ENCODE measurements around the gene TUT1.
A peak's percentile ranks its signal among the peaks of the same experiment; 100 is the strongest.

The TUT1 gene

GRCh38 chr11:62543680-62544444 lies 47.5 kb downstream of the TUT1 start:
- H3K4me3 ChIP-seq (ENCODE audit: low read length): peak overlapping the region; percentile 91
- H3K27ac ChIP-seq (ENCODE audit: low read length): peak overlapping the region; percentile 93
- H3K4me1 ChIP-seq (ENCODE audit: low read length): peaks cover 62% of the 10 kb centered on the region
- H3K79me2 ChIP-seq (ENCODE audit: low read length): peaks cover 76% of the 10 kb centered on the region
- H4K20me1 ChIP-seq (ENCODE audit: insufficient read depth, low read length): peaks cover 39% of the 10 kb centered on the region
- H3K4me2 ChIP-seq (ENCODE audit: low read length): peak overlapping the region; percentile 99
- no peak overlapping the region for H2AFZ ChIP-seq (ENCODE audit: low read depth, low read length)
- H3K9me3 ChIP-seq (ENCODE audit: insufficient read depth, low read length): no peaks in the 10 kb centered on the region
- H3K27me3 ChIP-seq (ENCODE audit: low read depth, low read length): peaks cover 12% of the 10 kb centered on the region; the same call in 1 of the 2 replicates
- TF ChIP-seq EZH2phosphoT487 (IDR thresholded peaks at IDR 0.05; ENCODE audit: low read depth) (no peak), CTCF (IDR thresholded peaks at IDR 0.05; ENCODE audit: low read depth, low read length) (no peak)
- peaks cover 8% of the 10 kb centered on the region for H3K36me3 ChIP-seq (replicated peaks; ENCODE audit: low read depth, low read length)
- H3K9ac ChIP-seq (ENCODE audit: low read length): peak overlapping the region; percentile 93

DNA sequence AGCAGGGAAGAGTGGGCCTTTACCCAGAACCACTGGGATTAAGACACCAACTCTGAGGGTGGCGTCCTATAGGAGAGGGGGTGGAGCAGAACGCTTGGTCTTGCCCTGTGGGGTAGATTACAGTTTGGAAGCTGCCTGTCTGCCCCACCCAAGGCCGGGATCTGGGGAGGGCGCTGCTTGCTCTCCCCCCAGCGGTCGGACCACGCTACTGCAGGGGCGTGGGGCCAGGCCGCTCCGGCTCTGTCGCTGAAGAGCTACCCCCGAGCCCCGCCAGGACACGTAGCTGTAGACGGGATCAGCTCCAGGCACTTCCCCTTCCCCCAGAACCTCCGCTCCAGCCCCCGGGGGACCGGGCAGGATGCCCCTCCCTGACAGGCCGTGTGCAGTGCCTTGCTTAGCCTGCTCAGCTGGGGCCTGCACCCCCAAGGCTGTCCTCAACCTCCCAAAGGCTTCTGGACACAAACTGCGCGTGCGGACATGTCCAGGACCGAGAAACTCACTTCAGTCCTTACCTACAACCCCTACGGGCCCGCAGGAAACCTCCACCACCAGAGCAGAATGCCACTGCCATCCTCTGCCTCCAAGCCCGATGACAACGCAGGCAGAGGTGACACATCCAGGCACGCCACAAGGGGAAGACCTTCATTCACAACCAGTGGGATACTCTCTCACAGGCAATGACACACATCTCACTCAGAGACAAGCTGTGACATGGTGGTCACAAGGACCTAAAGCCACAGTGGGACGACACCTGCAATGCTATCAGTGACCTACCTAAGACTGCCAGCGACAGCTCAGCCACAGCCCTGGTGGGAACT lies 48.4 kb downstream of the TUT1 start:
- peaks cover 48% of the 10 kb centered on the region for H4K20me1 ChIP-seq (ENCODE audit: insufficient read depth, low read length)
- no peaks in the 10 kb centered on the region for H3K9me3 ChIP-seq (ENCODE audit: insufficient read depth, low read length)
- no peak overlapping the region for H2AFZ ChIP-seq (ENCODE audit: low read depth, low read length)
- peaks cover 15% of the 10 kb centered on the region for H3K36me3 ChIP-seq (replicated peaks; ENCODE audit: low read depth, low read length)
- peak overlapping the region; percentile 93 for H3K27ac ChIP-seq (ENCODE audit: low read length)
- TF ChIP-seq CTCF (IDR thresholded peaks at IDR 0.05; ENCODE audit: low read depth, low read length) (peak; percentile 92), EZH2phosphoT487 (IDR thresholded peaks at IDR 0.05; ENCODE audit: low read depth) (no peak)
- peak overlapping the region; percentile 91 for H3K4me3 ChIP-seq (ENCODE audit: low read length)
- peak overlapping the region; percentile 93 for H3K9ac ChIP-seq (ENCODE audit: low read length)
- H3K4me1 ChIP-seq (ENCODE audit: low read length): peaks cover 66% of the 10 kb centered on the region
- peaks cover 85% of the 10 kb centered on the region for H3K79me2 ChIP-seq (ENCODE audit: low read length)
- H3K27me3 ChIP-seq (ENCODE audit: low read depth, low read length): peaks cover 8% of the 10 kb centered on the region; the same call in 1 of the 2 replicates
- H3K4me2 ChIP-seq (ENCODE audit: low read length): peak overlapping the region; percentile 99

GRCh38 chr11:62542111-62542745 lies 49.1 kb downstream of the TUT1 start:
- Histone ChIP-seq H3K9me3 (ENCODE audit: insufficient read depth, low read length) (no peaks in the 10 kb centered on the region), H3K27me3 (ENCODE audit: low read depth, low read length) (peaks cover 2% of the 10 kb centered on the region; the same call in 1 of the 2 replicates), H3K4me2 (ENCODE audit: low read length) (peak overlapping the region; percentile 99), H3K36me3 (replicated peaks; ENCODE audit: low read depth, low read length) (peaks cover 18% of the 10 kb centered on the region), H3K4me3 (ENCODE audit: low read length) (peak overlapping the region; percentile 91), H3K9ac (ENCODE audit: low read length) (peak overlapping the region; percentile 93), H3K27ac (ENCODE audit: low read length) (peak overlapping the region; percentile 93), H4K20me1 (ENCODE audit: insufficient read depth, low read length) (peaks cover 56% of the 10 kb centered on the region), H3K79me2 (ENCODE audit: low read length) (peaks cover 92% of the 10 kb centered on the region), H3K4me1 (ENCODE audit: low read length) (peaks cover 59% of the 10 kb centered on the region), H2AFZ (ENCODE audit: low read depth, low read length) (no peak overlapping the region)
- no peak for TF ChIP-seq EZH2phosphoT487 (IDR thresholded peaks at IDR 0.05; ENCODE audit: low read depth)
- TF ChIP-seq CTCF (IDR thresholded peaks at IDR 0.05; ENCODE audit: low read depth, low read length): no peak
